ENCODE measurements around the gene SH3RF1. TPM values are rescaled to one million over a fixed set of nuclear protein-coding genes. Genes with fewer than 3 reads are reported as not detected.

The SH3RF1 gene
- total and polyA plus RNA-seq, 4 donors: 7.6 to 31.8 (median 18.1) TPM

- H3K36me3 ChIP-seq (ENCODE audit: control insufficient read depth in 1 of 2, insufficient read depth in 2 of 2, low read length in 1 of 2): no peaks in the 10 kb centered on the region
- H3K27me3 ChIP-seq (ENCODE audit: control insufficient read depth in 1 of 2, insufficient read depth in 2 of 2, low read length in 1 of 2): no peaks in the 10 kb centered on the region
- 96 to 98% methylated on average over 6 of the region's 6 CpGs for WGBS, 2 donors
- no peak for DNase-seq
- no peak overlapping the region for H3K4me3 ChIP-seq (ENCODE audit: low read length in 2 of 2)
- no peak overlapping the region for H3K27ac ChIP-seq (ENCODE audit: low read depth in 1 of 2, low read length in 2 of 2)
- intact Hi-C loops (cut with DNase I): no loop called here
- no peaks in the 10 kb centered on the region for H3K4me1 ChIP-seq (ENCODE audit: control insufficient read depth in 1 of 2, insufficient read depth in 2 of 2, low read length in 2 of 2)
- no peak for ATAC-seq (ENCODE audit: low FRiP score)
- no peaks in the 10 kb centered on the region for H3K9me3 ChIP-seq (ENCODE audit: control insufficient read depth, low read length)
Observed at GRCh38 chr4:169054879-169055278, 215.9 kb downstream of the SH3RF1 start.

- H3K36me3 ChIP-seq (ENCODE audit: control insufficient read depth in 1 of 2, insufficient read depth in 2 of 2, low read length in 1 of 2): no peaks in the 10 kb centered on the region
- WGBS, 2 donors: 83 to 90% methylated on average over 6 of the region's 6 CpGs
- H3K4me3 ChIP-seq (ENCODE audit: low read length in 2 of 2): no peak overlapping the region
- no peak overlapping the region for H3K27ac ChIP-seq (ENCODE audit: low read depth in 1 of 2, low read length in 2 of 2)
- DNase-seq: no peak
- no peak for ATAC-seq (ENCODE audit: low FRiP score)
- H3K4me1 ChIP-seq (ENCODE audit: control insufficient read depth in 1 of 2, insufficient read depth in 2 of 2, low read length in 2 of 2): no peaks in the 10 kb centered on the region
- intact Hi-C loops (cut with DNase I): no loop called here
- no peaks in the 10 kb centered on the region for H3K27me3 ChIP-seq (ENCODE audit: control insufficient read depth in 1 of 2, insufficient read depth in 2 of 2, low read length in 1 of 2)
- H3K9me3 ChIP-seq (ENCODE audit: control insufficient read depth, low read length): no peaks in the 10 kb centered on the region
Observed at GRCh38 chr4:169052594-169052945, 218.2 kb downstream of the SH3RF1 start.

- H3K36me3 ChIP-seq (ENCODE audit: control insufficient read depth in 1 of 2, insufficient read depth in 2 of 2, low read length in 1 of 2): no peaks in the 10 kb centered on the region
- WGBS, 2 donors: 85 to 88% methylated on average over 10 of the region's 10 CpGs
- DNase-seq (no peak), ATAC-seq (ENCODE audit: low FRiP score) (no peak)
- no peaks in the 10 kb centered on the region for H3K4me1 ChIP-seq (ENCODE audit: control insufficient read depth in 1 of 2, insufficient read depth in 2 of 2, low read length in 2 of 2)
- H3K27me3 ChIP-seq (ENCODE audit: control insufficient read depth in 1 of 2, insufficient read depth in 2 of 2, low read length in 1 of 2): no peaks in the 10 kb centered on the region
- no peak overlapping the region for H3K4me3 ChIP-seq (ENCODE audit: low read length in 2 of 2)
- no peaks in the 10 kb centered on the region for H3K9me3 ChIP-seq (ENCODE audit: control insufficient read depth, low read length)
- intact Hi-C loops (cut with DNase I): no loop called here
- H3K27ac ChIP-seq (ENCODE audit: low read depth in 1 of 2, low read length in 2 of 2): no peak overlapping the region
Observed at GRCh38 chr4:169051761-169052593, 218.8 kb downstream of the SH3RF1 start.

GRCh38 chr4:169050881-169051760 lies 219.6 kb downstream of the SH3RF1 start:
- 90 to 92% methylated on average over 9 of the region's 9 CpGs for WGBS, 2 donors
- DNase-seq (no peak), ATAC-seq (ENCODE audit: low FRiP score) (no peak)
- H3K27ac ChIP-seq (ENCODE audit: low read depth in 1 of 2, low read length in 2 of 2): no peak overlapping the region
- no peaks in the 10 kb centered on the region for H3K27me3 ChIP-seq (ENCODE audit: control insufficient read depth in 1 of 2, insufficient read depth in 2 of 2, low read length in 1 of 2)
- H3K36me3 ChIP-seq (ENCODE audit: control insufficient read depth in 1 of 2, insufficient read depth in 2 of 2, low read length in 1 of 2): no peaks in the 10 kb centered on the region
- intact Hi-C loops (cut with DNase I): no loop called here
- H3K4me1 ChIP-seq (ENCODE audit: control insufficient read depth in 1 of 2, insufficient read depth in 2 of 2, low read length in 2 of 2): no peaks in the 10 kb centered on the region
- no peaks in the 10 kb centered on the region for H3K9me3 ChIP-seq (ENCODE audit: control insufficient read depth, low read length)
- H3K4me3 ChIP-seq (ENCODE audit: low read length in 2 of 2): no peak overlapping the region

GRCh38 chr4:169050284-169050683 lies 220.5 kb downstream of the SH3RF1 start:
- Histone ChIP-seq H3K27ac (ENCODE audit: low read depth in 1 of 2, low read length in 2 of 2) (no peak overlapping the region), H3K27me3 (ENCODE audit: control insufficient read depth in 1 of 2, insufficient read depth in 2 of 2, low read length in 1 of 2) (no peaks in the 10 kb centered on the region), H3K4me3 (ENCODE audit: low read length in 2 of 2) (no peak overlapping the region), H3K9me3 (ENCODE audit: control insufficient read depth, low read length) (no peaks in the 10 kb centered on the region), H3K36me3 (ENCODE audit: control insufficient read depth in 1 of 2, insufficient read depth in 2 of 2, low read length in 1 of 2) (no peaks in the 10 kb centered on the region), H3K4me1 (ENCODE audit: control insufficient read depth in 1 of 2, insufficient read depth in 2 of 2, low read length in 2 of 2) (no peaks in the 10 kb centered on the region)
- WGBS, 2 donors: 24 to 30% methylated on average over 7 of the region's 7 CpGs
- intact Hi-C loops (cut with DNase I): no loop called here
- DNase-seq (no peak), ATAC-seq (ENCODE audit: low FRiP score) (no peak)

GRCh38 chr4:169048868-169049414 lies 221.8 kb downstream of the SH3RF1 start:
- Histone ChIP-seq H3K9me3 (ENCODE audit: control insufficient read depth, low read length) (no peaks in the 10 kb centered on the region), H3K36me3 (ENCODE audit: control insufficient read depth in 1 of 2, insufficient read depth in 2 of 2, low read length in 1 of 2) (no peaks in the 10 kb centered on the region), H3K4me3 (ENCODE audit: low read length in 2 of 2) (no peak overlapping the region), H3K27me3 (ENCODE audit: control insufficient read depth in 1 of 2, insufficient read depth in 2 of 2, low read length in 1 of 2) (no peaks in the 10 kb centered on the region), H3K27ac (ENCODE audit: low read depth in 1 of 2, low read length in 2 of 2) (no peak overlapping the region), H3K4me1 (ENCODE audit: control insufficient read depth in 1 of 2, insufficient read depth in 2 of 2, low read length in 2 of 2) (no peaks in the 10 kb centered on the region)
- WGBS, 2 donors: 97 to 98% methylated on average over 9 of the region's 9 CpGs
- ATAC-seq (ENCODE audit: low FRiP score) (no peak), DNase-seq (no peak)
- intact Hi-C loops (cut with DNase I): no loop called here

- 95 to 97% methylated on average over 4 of the region's 4 CpGs for WGBS, 2 donors
- Histone ChIP-seq H3K27ac (ENCODE audit: low read depth in 1 of 2, low read length in 2 of 2) (no peak overlapping the region), H3K4me3 (ENCODE audit: low read length in 2 of 2) (no peak overlapping the region), H3K9me3 (ENCODE audit: control insufficient read depth, low read length) (no peaks in the 10 kb centered on the region), H3K27me3 (ENCODE audit: control insufficient read depth in 1 of 2, insufficient read depth in 2 of 2, low read length in 1 of 2) (no peaks in the 10 kb centered on the region), H3K36me3 (ENCODE audit: control insufficient read depth in 1 of 2, insufficient read depth in 2 of 2, low read length in 1 of 2) (no peaks in the 10 kb centered on the region), H3K4me1 (ENCODE audit: control insufficient read depth in 1 of 2, insufficient read depth in 2 of 2, low read length in 2 of 2) (no peaks in the 10 kb centered on the region)
- DNase-seq (no peak), ATAC-seq (ENCODE audit: low FRiP score) (peak; percentile 49)
- intact Hi-C loops (cut with DNase I): no loop called here
Observed at GRCh38 chr4:169047956-169048355, 222.8 kb downstream of the SH3RF1 start.

- Histone ChIP-seq H3K4me3 (ENCODE audit: low read length in 2 of 2) (no peak overlapping the region), H3K4me1 (ENCODE audit: control insufficient read depth in 1 of 2, insufficient read depth in 2 of 2, low read length in 2 of 2) (no peaks in the 10 kb centered on the region), H3K36me3 (ENCODE audit: control insufficient read depth in 1 of 2, insufficient read depth in 2 of 2, low read length in 1 of 2) (no peaks in the 10 kb centered on the region), H3K27me3 (ENCODE audit: control insufficient read depth in 1 of 2, insufficient read depth in 2 of 2, low read length in 1 of 2) (no peaks in the 10 kb centered on the region), H3K27ac (ENCODE audit: low read depth in 1 of 2, low read length in 2 of 2) (no peak overlapping the region), H3K9me3 (ENCODE audit: control insufficient read depth, low read length) (no peaks in the 10 kb centered on the region)
- 78 to 82% methylated on average over 15 of the region's 15 CpGs for WGBS, 2 donors
- DNase-seq (no peak), ATAC-seq (ENCODE audit: low FRiP score) (no peak)
- intact Hi-C loops (cut with DNase I): no loop called here
Observed at GRCh38 chr4:169045862-169046584, 224.7 kb downstream of the SH3RF1 start.
